ENCODE results near the gene MAPKBP1.

MAPKBP1 gene

GRCh38 chr15:41874736-41875135 is 100.5 kb downstream of the MAPKBP1 start:
- TF ChIP-seq GFI1B (tag by site-specific recombination; IDR thresholded peaks at IDR 0.05) (no peak), ZNF830 (tag by site-specific recombination; IDR thresholded peaks at IDR 0.05; ENCODE audit: low read depth) (no peak), ZNF274 (IDR thresholded peaks at IDR 0.05; ENCODE audit: low read length) (no peak), ZNF274 (tag by site-specific recombination; IDR thresholded peaks at IDR 0.05; ENCODE audit: borderline replicate concordance) (no peak), SP7 (tag by site-specific recombination; IDR thresholded peaks at IDR 0.05) (no peak), ZNF292 (tag by site-specific recombination; IDR thresholded peaks at IDR 0.05; ENCODE audit: borderline replicate concordance, low read depth) (no peak)
- H3K4me3 ChIP-seq (ENCODE audit: low read depth, low read length): no peak overlapping the region
- no peaks in the 10 kb centered on the region for H3K9me3 ChIP-seq (ENCODE audit: control insufficient read depth, insufficient read depth, low read depth, low read length)
- no peak overlapping the region for H3K27ac ChIP-seq (ENCODE audit: extremely low read depth, low read depth, low read length)
- POLR2A ChIA-PET: no interaction called here
- CTCF ChIA-PET: no interaction called here
- no peaks in the 10 kb centered on the region for H3K4me1 ChIP-seq (ENCODE audit: control insufficient read depth, insufficient read depth, low read length)
- H3K36me3 ChIP-seq (ENCODE audit: control insufficient read depth in 2 of 2, insufficient read depth in 1 of 2, low read length in 2 of 2): no peaks in the 10 kb centered on the region

- no peak for TF ChIP-seq ZFP37 (tag by site-specific recombination; IDR thresholded peaks at IDR 0.05)
- TF ChIP-seq ZNF600 (tag by site-specific recombination; IDR thresholded peaks at IDR 0.05): 0 out of 2 replicates have a peak, but pooled peaks have one; percentile 9
- no peak for TF ChIP-seq MZF1 (tag by site-specific recombination; IDR thresholded peaks at IDR 0.05; ENCODE audit: borderline replicate concordance)
- no peak for TF ChIP-seq PRDM4 (tag by site-specific recombination; IDR thresholded peaks at IDR 0.05)
- Histone ChIP-seq H3K27ac (ENCODE audit: extremely low read depth, low read depth, low read length) (no peak overlapping the region), H3K4me1 (ENCODE audit: control insufficient read depth, insufficient read depth, low read length) (no peaks in the 10 kb centered on the region), H3K36me3 (ENCODE audit: control insufficient read depth in 2 of 2, insufficient read depth in 1 of 2, low read length in 2 of 2) (no peaks in the 10 kb centered on the region), H3K4me3 (ENCODE audit: low read depth, low read length) (no peak overlapping the region), H3K9me3 (ENCODE audit: control insufficient read depth, insufficient read depth, low read depth, low read length) (no peaks in the 10 kb centered on the region)
- POLR2A ChIA-PET: no interaction called here
- CTCF ChIA-PET: interaction anchor here (1.4 kb wide), 1 partner anchor 29 kb away, joined by 4 read pairs; no protein-coding TSS in a partner anchor
Observed at GRCh38 chr15:41876007-41876406, 101.7 kb downstream of the MAPKBP1 start.

DNA sequence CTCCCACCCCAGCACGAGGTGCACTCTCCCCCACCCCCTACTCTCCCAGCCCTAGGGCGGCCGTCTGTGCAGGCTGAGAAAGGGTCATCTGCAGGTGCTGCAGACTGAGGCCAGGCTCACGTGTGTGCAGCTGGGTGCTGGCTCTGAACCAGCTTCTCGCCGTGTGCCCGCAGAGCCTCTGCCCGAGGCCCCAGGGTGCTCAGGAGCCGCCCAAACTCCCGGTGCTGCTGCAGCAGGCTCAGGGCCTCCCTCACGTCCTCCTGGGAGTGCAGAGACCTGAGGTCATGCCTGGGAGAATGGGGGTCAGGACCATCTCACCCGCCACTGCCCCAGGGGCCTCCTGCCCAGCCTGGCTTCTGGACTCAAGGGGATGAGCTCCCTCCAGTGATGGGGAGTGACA is 102.4 kb downstream of the MAPKBP1 start:
- H3K27ac ChIP-seq (ENCODE audit: extremely low read depth, low read depth, low read length): no peak overlapping the region
- no peaks in the 10 kb centered on the region for H3K9me3 ChIP-seq (ENCODE audit: control insufficient read depth, insufficient read depth, low read depth, low read length)
- no peaks in the 10 kb centered on the region for H3K36me3 ChIP-seq (ENCODE audit: control insufficient read depth in 2 of 2, insufficient read depth in 1 of 2, low read length in 2 of 2)
- ChIA-PET CTCF (interaction anchor here (1.4 kb wide), 1 partner anchor 28 kb away, joined by 4 read pairs; no protein-coding TSS in a partner anchor), POLR2A (no interaction called here)
- H3K4me3 ChIP-seq (ENCODE audit: low read depth, low read length): no peak overlapping the region
- no peaks in the 10 kb centered on the region for H3K4me1 ChIP-seq (ENCODE audit: control insufficient read depth, insufficient read depth, low read length)
- TF ChIP-seq ZNF777 (tag by site-specific recombination; IDR thresholded peaks at IDR 0.05; ENCODE audit: borderline replicate concordance): no peak
- no peak for TF ChIP-seq GFI1B (tag by site-specific recombination; IDR thresholded peaks at IDR 0.05)
- TF ChIP-seq, protein P1, sequence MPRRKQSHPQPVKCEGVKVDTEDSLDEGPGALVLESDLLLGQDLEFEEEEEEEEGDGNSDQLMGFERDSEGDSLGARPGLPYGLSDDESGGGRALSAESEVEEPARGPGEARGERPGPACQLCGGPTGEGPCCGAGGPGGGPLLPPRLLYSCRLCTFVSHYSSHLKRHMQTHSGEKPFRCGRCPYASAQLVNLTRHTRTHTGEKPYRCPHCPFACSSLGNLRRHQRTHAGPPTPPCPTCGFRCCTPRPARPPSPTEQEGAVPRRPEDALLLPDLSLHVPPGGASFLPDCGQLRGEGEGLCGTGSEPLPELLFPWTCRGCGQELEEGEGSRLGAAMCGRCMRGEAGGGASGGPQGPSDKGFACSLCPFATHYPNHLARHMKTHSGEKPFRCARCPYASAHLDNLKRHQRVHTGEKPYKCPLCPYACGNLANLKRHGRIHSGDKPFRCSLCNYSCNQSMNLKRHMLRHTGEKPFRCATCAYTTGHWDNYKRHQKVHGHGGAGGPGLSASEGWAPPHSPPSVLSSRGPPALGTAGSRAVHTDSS (tag by site-specific recombination; IDR thresholded peaks at IDR 0.05): no peak
- TF ChIP-seq HOXD13 (CRISPR knock-in tag; IDR thresholded peaks at IDR 0.05; ENCODE audit: borderline replicate concordance): no peak
- no peak for TF ChIP-seq ZNF140 (tag by site-specific recombination; IDR thresholded peaks at IDR 0.05)
- TF ChIP-seq, protein P2, sequence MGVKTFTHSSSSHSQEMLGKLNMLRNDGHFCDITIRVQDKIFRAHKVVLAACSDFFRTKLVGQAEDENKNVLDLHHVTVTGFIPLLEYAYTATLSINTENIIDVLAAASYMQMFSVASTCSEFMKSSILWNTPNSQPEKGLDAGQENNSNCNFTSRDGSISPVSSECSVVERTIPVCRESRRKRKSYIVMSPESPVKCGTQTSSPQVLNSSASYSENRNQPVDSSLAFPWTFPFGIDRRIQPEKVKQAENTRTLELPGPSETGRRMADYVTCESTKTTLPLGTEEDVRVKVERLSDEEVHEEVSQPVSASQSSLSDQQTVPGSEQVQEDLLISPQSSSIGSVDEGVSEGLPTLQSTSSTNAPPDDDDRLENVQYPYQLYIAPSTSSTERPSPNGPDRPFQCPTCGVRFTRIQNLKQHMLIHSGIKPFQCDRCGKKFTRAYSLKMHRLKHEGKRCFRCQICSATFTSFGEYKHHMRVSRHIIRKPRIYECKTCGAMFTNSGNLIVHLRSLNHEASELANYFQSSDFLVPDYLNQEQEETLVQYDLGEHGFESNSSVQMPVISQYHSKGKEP (tag by site-specific recombination; IDR thresholded peaks at IDR 0.05): no peak
- TF ChIP-seq ZNF133 (tag by site-specific recombination; IDR thresholded peaks at IDR 0.05): no peak
- no peak for TF ChIP-seq ZNF514 (tag by site-specific recombination; IDR thresholded peaks at IDR 0.05)
- no peak for TF ChIP-seq ZSCAN30 (tag by site-specific recombination; IDR thresholded peaks at IDR 0.05)
- TF ChIP-seq INSM2 (tag by site-specific recombination; IDR thresholded peaks at IDR 0.05): no peak
- no peak for TF ChIP-seq YY2 (tag by site-specific recombination; IDR thresholded peaks at IDR 0.05)
- no peak for TF ChIP-seq ZNF423 (tag by site-specific recombination; IDR thresholded peaks at IDR 0.05)
- TF ChIP-seq, protein P3, sequence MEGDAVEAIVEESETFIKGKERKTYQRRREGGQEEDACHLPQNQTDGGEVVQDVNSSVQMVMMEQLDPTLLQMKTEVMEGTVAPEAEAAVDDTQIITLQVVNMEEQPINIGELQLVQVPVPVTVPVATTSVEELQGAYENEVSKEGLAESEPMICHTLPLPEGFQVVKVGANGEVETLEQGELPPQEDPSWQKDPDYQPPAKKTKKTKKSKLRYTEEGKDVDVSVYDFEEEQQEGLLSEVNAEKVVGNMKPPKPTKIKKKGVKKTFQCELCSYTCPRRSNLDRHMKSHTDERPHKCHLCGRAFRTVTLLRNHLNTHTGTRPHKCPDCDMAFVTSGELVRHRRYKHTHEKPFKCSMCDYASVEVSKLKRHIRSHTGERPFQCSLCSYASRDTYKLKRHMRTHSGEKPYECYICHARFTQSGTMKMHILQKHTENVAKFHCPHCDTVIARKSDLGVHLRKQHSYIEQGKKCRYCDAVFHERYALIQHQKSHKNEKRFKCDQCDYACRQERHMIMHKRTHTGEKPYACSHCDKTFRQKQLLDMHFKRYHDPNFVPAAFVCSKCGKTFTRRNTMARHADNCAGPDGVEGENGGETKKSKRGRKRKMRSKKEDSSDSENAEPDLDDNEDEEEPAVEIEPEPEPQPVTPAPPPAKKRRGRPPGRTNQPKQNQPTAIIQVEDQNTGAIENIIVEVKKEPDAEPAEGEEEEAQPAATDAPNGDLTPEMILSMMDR (tag by site-specific recombination; IDR thresholded peaks at IDR 0.05): no peak
- no peak for TF ChIP-seq SALL2 (tag by site-specific recombination; IDR thresholded peaks at IDR 0.05; ENCODE audit: borderline replicate concordance)
- no peak for TF ChIP-seq ZSCAN16 (tag by site-specific recombination; IDR thresholded peaks at IDR 0.05)
